ENCODE results near the gene ACTR6. TPM values are rescaled to one million over a fixed set of nuclear protein-coding genes. Genes with fewer than 3 reads are reported as not detected.

The ACTR6 gene
- total and polyA plus RNA-seq, 9 of the 15 experiments (the other 6 are each of a cell fraction or from before 2014, with no cell fraction given): 26.1 to 109 (median 70.9) TPM

DNA sequence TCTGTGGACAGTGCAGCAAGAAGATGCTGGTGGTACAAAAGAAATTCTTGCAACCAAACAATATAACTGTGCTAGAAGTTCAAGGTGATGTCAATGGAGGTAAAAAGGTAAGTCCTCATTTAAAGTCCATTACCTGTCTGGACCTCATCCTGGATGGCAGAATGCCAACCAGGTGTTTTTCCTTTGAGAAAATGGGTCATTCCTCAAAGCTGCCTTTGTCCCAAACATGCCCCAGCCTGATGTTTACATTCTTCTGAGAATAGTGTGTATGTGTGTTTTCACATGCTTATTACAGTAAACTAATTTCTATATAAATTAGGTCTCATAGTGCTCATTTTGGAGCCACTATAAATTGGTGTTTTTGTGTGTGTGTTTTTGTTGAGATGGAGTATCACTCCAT lies 24.9 kb downstream of the ACTR6 start:
- in situ Hi-C loops (cut with MboI): no loop called here
- Histone ChIP-seq H3K27ac (ENCODE audit: extremely low read depth, low read depth, low read length) (no peak overlapping the region), H2AFZ (ENCODE audit: low read depth, low read length) (no peak overlapping the region), H3K79me2 (ENCODE audit: control insufficient read depth, insufficient read depth, low read length) (no peaks in the 10 kb centered on the region), H3K9me3 (replicated peaks; ENCODE audit: control insufficient read depth, insufficient read depth, low read depth, low read length) (no peaks in the 10 kb centered on the region), H3K4me3 (no peak overlapping the region), H3K9me1 (ENCODE audit: control insufficient read depth, insufficient read depth, low read length) (no peaks in the 10 kb centered on the region), H4K20me1 (replicated peaks; ENCODE audit: control insufficient read depth, insufficient read depth, low read length) (no peaks in the 10 kb centered on the region), H3K4me1 (replicated peaks in 1 of 2; ENCODE audit: control insufficient read depth in 2 of 2, insufficient read depth in 2 of 2, low read length in 2 of 2) (no peaks in the 10 kb centered on the region), H3K4me2 (ENCODE audit: insufficient read depth, low read length) (no peak overlapping the region), H3K27me3 (ENCODE audit: control insufficient read depth in 2 of 2, insufficient read depth in 2 of 2, low read length in 2 of 2) (no peaks in the 10 kb centered on the region), H3K9ac (ENCODE audit: insufficient read depth in 1 of 2, low read depth in 2 of 2, low read length in 2 of 2) (no peak overlapping the region), H3K36me3 (ENCODE audit: control insufficient read depth, insufficient read depth, low read length) (peaks cover 50% of the 10 kb centered on the region)
- CTCF ChIA-PET (ENCODE audit: low intra/inter-chr PET ratio): no interaction called here
- POLR2A ChIA-PET: interaction anchor here (0.9 kb wide), 1 partner anchor 11 kb away, joined by 3 read pairs; no protein-coding TSS in a partner anchor
- BruUV-seq (replicated peaks): no TSS peak
- intact Hi-C loops (cut with micrococcal nuclease): loop anchor here (5.0 to 10.0 kb wide), 3 partner anchors 83 to 411 kb away; partner anchors contain the start of gene BLTP3B
- no peak for TF ChIP-seq ARHGAP35 (IDR thresholded peaks at IDR 0.05; ENCODE audit: partially characterized antibody)
- peak; percentile 42; the same call in 1 of the 2 replicates for TF ChIP-seq NFIC (IDR thresholded peaks at IDR 0.05)
- no peak for DNase-seq (ENCODE audit: extremely low read depth in 1 of 4, low spot score in 3 of 4)
- ATAC-seq: no peak
- FAIRE-seq: no peak

DNA sequence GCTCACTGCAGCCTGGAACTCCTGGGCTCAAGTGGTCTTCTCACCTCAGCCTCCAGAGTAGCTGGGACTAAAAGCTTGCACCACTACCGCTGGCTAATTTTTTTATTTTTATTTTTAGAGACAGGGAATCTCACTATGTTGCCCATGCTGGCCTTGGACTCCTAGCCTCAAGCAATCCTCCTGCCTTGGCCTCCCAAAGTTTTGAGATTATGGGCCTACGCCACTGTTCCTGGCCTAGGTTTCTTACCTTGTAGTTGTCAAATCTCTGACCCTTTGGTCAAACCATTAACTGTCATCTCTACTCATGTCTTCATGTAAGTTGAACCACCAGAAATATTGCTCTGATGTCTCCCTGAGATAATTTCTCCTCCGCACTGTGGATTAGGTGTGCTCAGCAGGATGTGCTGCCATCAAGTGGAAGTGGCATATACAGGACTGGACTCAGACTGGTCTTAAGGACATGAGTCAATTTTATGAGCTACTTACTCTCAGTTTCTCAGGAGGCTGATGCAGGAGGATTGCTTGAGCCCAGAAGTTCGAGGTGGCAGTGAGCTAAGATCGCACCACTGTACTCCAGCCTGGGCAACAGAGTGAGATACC lies 28.5 kb downstream of the ACTR6 start:
- CTCF ChIA-PET (ENCODE audit: low intra/inter-chr PET ratio): no interaction called here
- TF ChIP-seq RBM25 (IDR thresholded peaks at IDR 0.05; ENCODE audit: low read depth, low read length, severe bottlenecking) (peak; percentile 42), CTCF (IDR thresholded peaks at IDR 0.05 in 2 of 3, conservative IDR thresholded peaks at IDR 0.05 in 1 of 3; ENCODE audit: insufficient read depth in 2 of 3, low read depth in 1 of 3, low read length in 3 of 3) (peak; percentile 50 to 61 (median 50)), CC2D1A (IDR thresholded peaks at IDR 0.05) (0 out of 2 replicates have a peak, but pooled peaks have one; percentile 21), TEAD2 (tag; IDR thresholded peaks at IDR 0.05) (no peak), PCBP2 (IDR thresholded peaks at IDR 0.05; ENCODE audit: low read depth, low read length, poor library complexity, severe bottlenecking) (no peak)

More for the DNA sequence above, 28.5 kb downstream of the ACTR6 start:
- Histone ChIP-seq H2AFZ (ENCODE audit: low read depth, low read length) (no peak overlapping the region), H3K27ac (ENCODE audit: extremely low read depth, low read depth, low read length) (no peak overlapping the region), H3K4me2 (ENCODE audit: insufficient read depth, low read length) (no peak overlapping the region), H3K9me1 (ENCODE audit: control insufficient read depth, insufficient read depth, low read length) (no peaks in the 10 kb centered on the region), H4K20me1 (replicated peaks; ENCODE audit: control insufficient read depth, insufficient read depth, low read length) (no peaks in the 10 kb centered on the region), H3K27me3 (ENCODE audit: control insufficient read depth in 2 of 2, insufficient read depth in 2 of 2, low read length in 2 of 2) (no peaks in the 10 kb centered on the region), H3K4me3 (no peak overlapping the region), H3K9ac (ENCODE audit: insufficient read depth in 1 of 2, low read depth in 2 of 2, low read length in 2 of 2) (no peak overlapping the region), H3K79me2 (ENCODE audit: control insufficient read depth, insufficient read depth, low read length) (no peaks in the 10 kb centered on the region), H3K9me3 (replicated peaks; ENCODE audit: control insufficient read depth, insufficient read depth, low read depth, low read length) (no peaks in the 10 kb centered on the region), H3K36me3 (ENCODE audit: control insufficient read depth, insufficient read depth, low read length) (peaks cover 19% of the 10 kb centered on the region), H3K4me1 (replicated peaks in 1 of 2; ENCODE audit: control insufficient read depth in 2 of 2, insufficient read depth in 2 of 2, low read length in 2 of 2) (no peaks in the 10 kb centered on the region)
- POLR2A ChIA-PET: interaction anchor here (0.6 to 1.1 kb wide), 3 partner anchors 15 to 92 kb away, joined by 3 to 4 read pairs (median 3); no protein-coding TSS in a partner anchor
- BruUV-seq (replicated peaks): no TSS peak
- in situ Hi-C loops (cut with MboI) (no loop called here), intact Hi-C loops (cut with micrococcal nuclease) (loop anchor here (5.0 to 10.0 kb wide), 3 partner anchors 87 to 414 kb away; partner anchors contain the start of gene BLTP3B)
- WGBS (ENCODE audit: insufficient coverage, low coverage, missing lambda C conversion rate): 50% methylated on average over 5 of the region's 5 CpGs
- DNase-seq (ENCODE audit: extremely low read depth in 1 of 4, low spot score in 3 of 4) (peak in 2 of 4 experiments; percentile 40 to 64), ATAC-seq (peak; percentile 91), FAIRE-seq (peak; percentile 54)

Measured in K562 (cell line).